Measurements from ENCODE around the gene PGGT1B.

PGGT1B gene

GRCh38 chr5:115282131-115282530, 19.5 kb upstream of the PGGT1B start:
- H3K4me3 ChIP-seq (ENCODE audit: low read depth, low read length): no peak overlapping the region
- no peak for DNase-seq (ENCODE audit: low read depth)
- TF ChIP-seq CTCF (IDR thresholded peaks at IDR 0.05; ENCODE audit: low read depth, low read length, missing control alignments): no peak

- no peak for TF ChIP-seq CTCF (IDR thresholded peaks at IDR 0.05; ENCODE audit: low read depth, low read length, missing control alignments)
- H3K4me3 ChIP-seq (ENCODE audit: low read depth, low read length): no peak overlapping the region
- DNase-seq (ENCODE audit: low read depth): no peak
These were observed 11.9 kb upstream of the PGGT1B start for GRCh38 chr5:115274584-115274983.

GRCh38 chr5:115272297-115272958, 9.8 kb upstream of the PGGT1B start:
- no peak for TF ChIP-seq CTCF (IDR thresholded peaks at IDR 0.05; ENCODE audit: low read depth, low read length, missing control alignments)
- DNase-seq (ENCODE audit: low read depth): no peak
- H3K4me3 ChIP-seq (ENCODE audit: low read depth, low read length): no peak overlapping the region

- TF ChIP-seq CTCF (IDR thresholded peaks at IDR 0.05; ENCODE audit: low read depth, low read length, missing control alignments): no peak
- DNase-seq (ENCODE audit: low read depth): no peak
These were observed 8.8 kb upstream of the PGGT1B start for GRCh38 chr5:115271295-115272050.

GRCh38 chr5:115267617-115268016, 4.9 kb upstream of the PGGT1B start:
- no peak for TF ChIP-seq CTCF (IDR thresholded peaks at IDR 0.05; ENCODE audit: low read depth, low read length, missing control alignments)
- H3K4me3 ChIP-seq (ENCODE audit: low read depth, low read length): no peak overlapping the region
- no peak for DNase-seq (ENCODE audit: low read depth)

More at GRCh38 chr5:115271295-115272050, 8.8 kb upstream of the PGGT1B start:
- H3K4me3 ChIP-seq (ENCODE audit: low read depth, low read length): no peak overlapping the region

- no peak for TF ChIP-seq CTCF (IDR thresholded peaks at IDR 0.05; ENCODE audit: low read depth, low read length, missing control alignments)
- DNase-seq (ENCODE audit: low read depth): no peak
- H3K4me3 ChIP-seq (ENCODE audit: low read depth, low read length): no peak overlapping the region
These were observed 2.5 kb upstream of the PGGT1B start for GRCh38 chr5:115265220-115265619.
